HG02759 (cell line): ENCODE results near the gene OPN1MW3.
"Not testable (repeated sequence)": the region's sequence is repeated elsewhere in the genome, so short reads cannot be mapped to it uniquely, and the experiment has no call there.

Experiments used
- ATAC-seq: cut with Tn5 transposase; IDR thresholded peaks from one replicate; pipeline ENCODE4 v1.9.1; 2021; ENCODE audit warnings: mild to moderate bottlenecking, moderate library complexity; ENCODE audit not compliant: unreplicated experiment

OPN1MW3 gene

DNA sequence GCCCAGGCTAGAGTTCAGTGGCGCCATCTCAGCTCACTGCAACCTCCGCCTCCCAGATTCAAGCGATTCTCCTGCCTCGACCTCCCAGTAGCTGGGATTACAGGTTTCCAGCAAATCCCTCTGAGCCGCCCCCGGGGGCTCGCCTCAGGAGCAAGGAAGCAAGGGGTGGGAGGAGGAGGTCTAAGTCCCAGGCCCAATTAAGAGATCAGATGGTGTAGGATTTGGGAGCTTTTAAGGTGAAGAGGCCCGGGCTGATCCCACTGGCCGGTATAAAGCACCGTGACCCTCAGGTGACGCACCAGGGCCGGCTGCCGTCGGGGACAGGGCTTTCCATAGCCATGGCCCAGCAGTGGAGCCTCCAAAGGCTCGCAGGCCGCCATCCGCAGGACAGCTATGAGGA lies at the start of gene OPN1MW3:
Gene OPN1MW3 (plus strand): TSS at position 301 of the 400 bp plus-strand sequence. CDS start 38 bp downstream, at position 339.
- not testable (repeated sequence) for ATAC-seq

DNA sequence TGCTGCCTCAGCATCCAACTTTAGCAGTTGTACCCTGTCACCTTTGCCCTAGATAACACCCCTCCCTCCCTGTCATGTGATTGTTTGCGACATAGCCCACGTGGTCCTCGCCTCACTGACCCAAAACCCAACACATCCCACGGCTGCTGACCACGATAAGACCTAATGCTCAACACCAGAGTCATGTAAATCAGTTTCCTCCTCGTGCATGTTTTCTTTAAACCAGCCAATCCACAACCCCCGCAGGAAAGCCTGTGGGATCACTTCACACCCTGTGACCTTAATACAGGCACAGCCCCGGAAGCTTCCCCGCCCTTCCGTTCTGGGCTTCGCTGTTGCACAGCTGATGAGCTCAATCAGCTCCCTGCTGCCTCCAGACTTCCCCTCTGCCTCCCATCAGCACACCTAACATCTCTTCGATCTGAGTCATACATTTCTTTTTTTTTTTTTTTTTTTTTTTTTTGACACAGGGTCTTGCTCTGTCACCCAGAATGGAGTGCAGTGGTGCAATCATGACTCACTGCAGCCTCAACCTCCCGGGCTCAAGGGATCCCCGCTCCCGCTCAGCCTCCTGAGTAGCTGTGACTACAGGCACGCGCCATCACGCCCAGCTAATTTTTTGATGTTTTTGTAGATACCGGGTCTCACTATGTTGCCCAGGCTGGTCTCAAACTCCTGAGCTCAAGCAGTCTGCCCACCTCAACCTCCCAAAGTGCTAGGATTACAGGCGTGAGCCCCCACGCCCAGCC lies 47.5 kb upstream of the OPN1MW3 start:
- peak; percentile 58 for ATAC-seq

DNA sequence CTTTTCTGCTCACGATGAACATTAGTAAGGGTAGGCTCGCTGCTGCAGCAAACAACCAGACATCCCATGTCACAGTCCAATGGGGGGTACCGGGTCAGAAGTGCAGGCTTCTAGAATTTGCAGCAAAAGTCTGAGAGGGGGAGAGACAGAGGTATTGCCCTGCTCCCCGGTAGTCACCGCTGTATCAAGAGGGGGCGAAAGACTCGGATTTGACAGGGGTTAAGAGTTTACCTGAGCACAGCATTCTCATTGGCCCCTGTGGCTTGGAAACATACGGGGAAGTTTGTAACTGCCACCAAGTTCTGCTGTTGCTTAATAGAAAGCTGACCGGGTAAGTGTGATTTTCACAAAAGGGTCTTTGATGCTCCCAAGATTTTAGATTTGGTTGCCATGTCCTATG lies 46.3 kb upstream of the OPN1MW3 start:
- not testable (repeated sequence) for ATAC-seq

DNA sequence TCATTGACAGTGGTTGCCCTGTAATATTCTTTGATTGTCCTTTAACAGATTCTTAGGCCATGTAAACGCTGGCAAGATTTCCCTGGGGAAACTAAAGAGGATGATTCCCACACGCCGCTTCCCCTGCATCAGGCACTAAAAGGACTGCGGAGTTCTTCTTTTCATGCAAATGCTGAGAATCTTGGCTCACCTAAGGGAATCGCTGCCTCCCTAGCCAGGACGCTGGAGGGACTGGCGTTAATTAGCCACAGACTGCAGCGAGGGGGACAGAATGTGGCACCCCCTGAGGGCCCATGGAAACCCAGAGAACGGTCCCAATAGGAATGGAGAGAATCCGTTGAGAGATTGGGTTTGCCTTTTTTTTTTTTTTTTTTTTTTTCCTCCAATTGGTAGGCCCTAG lies 45.9 kb upstream of the OPN1MW3 start:
- not testable (repeated sequence) for ATAC-seq

DNA sequence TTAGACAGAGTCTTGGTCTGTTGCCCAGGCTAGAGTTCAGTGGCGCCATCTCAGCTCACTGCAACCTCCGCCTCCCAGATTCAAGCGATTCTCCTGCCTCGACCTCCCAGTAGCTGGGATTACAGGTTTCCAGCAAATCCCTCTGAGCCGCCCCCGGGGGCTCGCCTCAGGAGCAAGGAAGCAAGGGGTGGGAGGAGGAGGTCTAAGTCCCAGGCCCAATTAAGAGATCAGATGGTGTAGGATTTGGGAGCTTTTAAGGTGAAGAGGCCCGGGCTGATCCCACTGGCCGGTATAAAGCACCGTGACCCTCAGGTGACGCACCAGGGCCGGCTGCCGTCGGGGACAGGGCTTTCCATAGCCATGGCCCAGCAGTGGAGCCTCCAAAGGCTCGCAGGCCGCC lies 37.9 kb upstream of the OPN1MW3 start, which contains the start of gene OPN1MW2:
Gene OPN1MW2 (plus strand): TSS at position 301 of the 400 bp plus-strand sequence. CDS start 60 bp downstream, at position 361.
- ATAC-seq: not testable (repeated sequence)

DNA sequence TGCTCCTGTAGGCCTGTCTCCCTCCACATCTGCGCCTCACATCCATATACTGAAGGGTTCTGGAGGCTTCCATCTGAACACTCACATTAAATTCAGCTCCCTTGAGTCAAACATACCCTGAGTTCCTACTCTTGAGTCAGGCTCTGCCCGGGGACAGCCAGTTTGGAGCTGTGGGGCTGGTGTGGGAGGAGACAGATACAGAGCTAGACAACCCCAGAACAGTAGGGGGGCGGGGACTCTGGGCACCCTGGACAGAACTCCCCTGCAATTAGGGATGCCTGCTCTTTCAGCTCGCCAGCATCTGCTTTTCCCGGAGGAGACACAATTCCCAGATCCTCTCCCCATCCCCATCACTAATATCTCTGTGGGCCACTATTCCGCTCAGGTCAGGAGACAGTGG lies 32.1 kb upstream of the OPN1MW3 start:
- ATAC-seq: not testable (repeated sequence)

DNA sequence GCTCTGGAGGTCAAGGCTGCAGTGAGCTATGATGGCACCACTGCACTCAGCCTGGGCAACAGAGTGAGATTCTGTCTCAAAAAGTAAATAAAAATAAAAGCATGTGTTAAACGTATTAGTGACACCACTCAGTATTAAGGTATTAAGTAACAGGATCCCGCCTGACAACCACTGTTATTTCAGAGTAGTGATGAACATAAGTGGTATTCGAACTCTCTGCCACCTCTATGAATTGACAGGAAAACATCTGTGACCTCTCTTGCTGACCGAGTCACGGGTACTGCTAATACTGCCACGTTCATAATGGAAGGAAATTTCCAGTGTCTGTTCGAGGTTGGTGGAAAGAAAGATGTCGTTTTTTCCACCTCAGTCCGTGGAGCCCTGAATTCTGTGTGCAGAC lies 30.7 kb upstream of the OPN1MW3 start:
- not testable (repeated sequence) for ATAC-seq

DNA sequence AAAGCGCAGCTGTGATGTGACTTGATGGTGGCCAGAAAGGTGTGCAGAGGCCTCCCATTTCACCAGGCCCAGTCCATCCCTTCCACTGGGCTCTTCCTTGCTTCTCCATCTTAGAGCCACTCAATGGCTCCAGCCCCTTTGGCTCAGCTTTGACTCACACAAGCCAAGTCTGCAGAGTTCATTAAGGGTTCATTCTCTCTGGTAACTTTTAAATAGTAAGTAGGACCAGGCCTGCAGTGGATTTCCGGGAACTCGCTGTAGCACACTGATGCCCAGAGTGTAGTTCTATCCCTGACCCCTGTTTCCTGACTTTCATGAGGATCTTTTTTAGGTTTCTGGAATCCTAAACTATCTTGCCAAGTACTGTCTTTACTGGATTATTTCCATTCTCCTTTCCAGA lies 25.9 kb upstream of the OPN1MW3 start:
- ATAC-seq: not testable (repeated sequence)

DNA sequence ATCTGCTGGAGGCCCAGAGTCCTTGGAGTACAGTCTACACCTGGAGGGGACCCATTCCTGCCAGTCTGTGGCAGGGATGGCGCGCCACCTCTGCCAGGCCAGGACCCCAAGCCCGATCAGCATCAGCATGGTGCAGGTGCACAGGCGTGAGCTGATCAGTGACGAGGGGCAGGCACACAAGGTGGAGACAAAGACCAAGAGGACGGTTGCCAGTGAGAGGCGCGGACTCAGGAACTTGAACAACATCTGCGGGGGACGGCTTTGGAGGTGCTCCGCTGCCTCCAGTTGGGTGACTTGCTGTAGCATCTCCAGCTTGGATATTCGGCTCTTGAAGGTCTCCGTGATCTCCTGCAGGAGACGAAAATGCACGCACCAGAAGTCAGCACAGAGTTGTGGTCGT lies 23.8 kb upstream of the OPN1MW3 start:
- not testable (repeated sequence) for ATAC-seq

DNA sequence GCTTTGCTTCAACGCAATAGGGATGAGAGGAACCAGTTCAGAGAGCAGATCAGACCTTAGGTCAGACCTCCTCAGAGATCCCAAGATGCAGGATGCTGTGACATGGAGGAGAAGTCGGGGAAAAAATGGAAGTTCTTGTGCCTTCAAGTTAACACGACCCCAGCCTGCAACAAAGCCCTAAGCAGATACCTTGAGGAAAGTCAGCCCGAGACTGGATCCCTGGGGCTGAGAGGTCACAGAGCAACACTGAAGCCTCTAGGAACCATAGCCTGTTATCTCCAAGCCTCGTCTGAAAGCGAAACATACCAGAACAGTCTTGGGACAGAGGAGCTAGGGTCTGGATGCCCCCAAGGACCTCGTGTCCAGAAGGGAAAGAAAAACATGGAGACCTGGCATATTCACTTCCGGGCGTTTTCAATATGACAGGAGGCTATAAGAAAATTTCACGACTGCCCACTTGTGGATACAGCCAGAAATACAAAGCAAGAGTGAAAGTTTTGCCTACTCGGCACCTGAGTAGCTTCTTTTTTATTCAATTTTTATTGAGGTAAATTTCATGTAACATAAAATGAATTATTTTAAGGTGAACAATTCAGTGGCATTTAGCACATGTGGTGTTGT lies 18.3 kb upstream of the OPN1MW3 start:
- not testable (repeated sequence) for ATAC-seq

DNA sequence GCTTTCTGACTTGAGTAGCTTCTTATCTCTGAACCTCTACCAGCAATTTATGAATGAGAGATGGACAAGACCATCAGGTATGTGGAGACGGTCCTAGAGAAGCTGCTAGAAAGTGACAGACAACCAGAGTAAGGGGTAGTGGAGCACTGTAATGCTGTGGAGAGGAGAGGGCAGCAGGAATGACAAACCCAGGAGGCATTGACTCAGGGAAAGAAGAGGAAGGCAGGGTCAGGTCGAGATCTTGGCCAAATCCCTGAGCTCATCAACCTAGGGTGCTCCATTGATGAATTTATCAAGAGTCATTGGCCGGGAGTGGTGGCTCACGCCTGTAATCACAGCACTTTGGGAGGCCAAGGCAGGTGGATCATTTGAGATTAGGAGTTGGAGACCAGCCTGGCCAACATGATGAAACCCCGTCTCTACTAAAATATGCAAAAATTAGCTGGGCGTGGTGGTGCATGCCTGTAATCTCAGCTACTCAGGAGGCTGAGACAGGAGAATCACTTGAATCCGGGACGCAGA lies 17.3 kb upstream of the OPN1MW3 start:
- not testable (repeated sequence) for ATAC-seq

DNA sequence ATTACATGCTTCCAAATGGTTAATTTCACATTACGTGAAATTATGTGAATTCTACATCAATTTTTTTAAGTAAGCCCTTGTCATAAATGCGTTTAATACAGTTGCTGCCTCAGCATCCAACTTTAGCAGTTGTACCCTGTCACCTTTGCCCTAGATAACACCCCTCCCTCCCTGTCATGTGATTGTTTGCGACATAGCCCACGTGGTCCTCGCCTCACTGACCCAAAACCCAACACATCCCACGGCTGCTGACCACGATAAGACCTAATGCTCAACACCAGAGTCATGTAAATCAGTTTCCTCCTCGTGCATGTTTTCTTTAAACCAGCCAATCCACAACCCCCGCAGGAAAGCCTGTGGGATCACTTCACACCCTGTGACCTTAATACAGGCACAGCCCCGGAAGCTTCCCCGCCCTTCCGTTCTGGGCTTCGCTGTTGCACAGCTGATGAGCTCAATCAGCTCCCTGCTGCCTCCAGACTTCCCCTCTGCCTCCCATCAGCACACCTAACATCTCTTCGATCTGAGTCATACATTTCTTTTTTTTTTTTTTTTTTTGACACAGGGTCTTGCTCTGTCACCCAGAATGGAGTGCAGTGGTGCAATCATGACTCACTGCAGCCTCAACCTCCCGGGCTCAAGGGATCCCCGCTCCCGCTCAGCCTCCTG lies 9.9 kb upstream of the OPN1MW3 start:
- not testable (repeated sequence) for ATAC-seq

DNA sequence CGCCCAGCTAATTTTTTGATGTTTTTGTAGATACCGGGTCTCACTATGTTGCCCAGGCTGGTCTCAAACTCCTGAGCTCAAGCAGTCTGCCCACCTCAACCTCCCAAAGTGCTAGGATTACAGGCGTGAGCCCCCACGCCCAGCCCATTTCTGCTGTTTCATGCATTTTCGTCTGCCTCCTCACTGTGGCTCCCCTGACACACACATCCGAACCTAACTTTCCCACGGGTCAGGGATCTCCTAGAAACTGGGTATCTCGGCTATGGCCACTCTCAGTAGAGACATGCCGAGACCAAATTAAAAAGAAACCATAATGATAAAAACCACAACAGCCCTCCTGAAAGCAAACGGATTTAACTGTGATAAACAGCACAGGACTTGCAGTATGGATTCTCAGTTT lies 9.3 kb upstream of the OPN1MW3 start:
- not testable (repeated sequence) for ATAC-seq

DNA sequence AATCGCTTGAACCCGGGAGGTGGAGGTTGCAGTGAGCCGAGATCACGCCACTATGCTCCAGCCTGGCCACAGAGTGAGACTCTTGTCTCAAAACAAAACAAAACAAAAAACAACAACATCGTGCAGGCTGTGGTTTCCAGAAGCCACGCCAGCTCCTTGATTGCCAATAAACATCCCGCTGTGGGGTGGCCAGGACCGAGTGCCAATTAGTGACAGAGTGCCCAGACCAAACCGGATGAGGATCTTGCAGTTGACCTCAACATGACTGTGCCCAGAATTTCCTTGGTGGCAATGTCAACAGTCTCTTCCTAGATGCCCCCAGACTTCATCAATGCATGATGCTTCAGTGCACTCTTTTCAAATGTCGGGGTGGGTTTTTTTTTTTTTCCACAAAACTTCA lies 1.3 kb downstream of the OPN1MW3 start:
- ATAC-seq: not testable (repeated sequence)

DNA sequence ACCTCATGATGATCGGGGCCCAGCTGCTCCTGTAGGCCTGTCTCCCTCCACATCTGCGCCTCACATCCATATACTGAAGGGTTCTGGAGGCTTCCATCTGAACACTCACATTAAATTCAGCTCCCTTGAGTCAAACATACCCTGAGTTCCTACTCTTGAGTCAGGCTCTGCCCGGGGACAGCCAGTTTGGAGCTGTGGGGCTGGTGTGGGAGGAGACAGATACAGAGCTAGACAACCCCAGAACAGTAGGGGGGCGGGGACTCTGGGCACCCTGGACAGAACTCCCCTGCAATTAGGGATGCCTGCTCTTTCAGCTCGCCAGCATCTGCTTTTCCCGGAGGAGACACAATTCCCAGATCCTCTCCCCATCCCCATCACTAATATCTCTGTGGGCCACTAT lies 5.7 kb downstream of the OPN1MW3 start:
- ATAC-seq: not testable (repeated sequence)

DNA sequence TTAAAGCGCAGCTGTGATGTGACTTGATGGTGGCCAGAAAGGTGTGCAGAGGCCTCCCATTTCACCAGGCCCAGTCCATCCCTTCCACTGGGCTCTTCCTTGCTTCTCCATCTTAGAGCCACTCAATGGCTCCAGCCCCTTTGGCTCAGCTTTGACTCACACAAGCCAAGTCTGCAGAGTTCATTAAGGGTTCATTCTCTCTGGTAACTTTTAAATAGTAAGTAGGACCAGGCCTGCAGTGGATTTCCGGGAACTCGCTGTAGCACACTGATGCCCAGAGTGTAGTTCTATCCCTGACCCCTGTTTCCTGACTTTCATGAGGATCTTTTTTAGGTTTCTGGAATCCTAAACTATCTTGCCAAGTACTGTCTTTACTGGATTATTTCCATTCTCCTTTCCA lies 11.9 kb downstream of the OPN1MW3 start:
- ATAC-seq: not testable (repeated sequence)

DNA sequence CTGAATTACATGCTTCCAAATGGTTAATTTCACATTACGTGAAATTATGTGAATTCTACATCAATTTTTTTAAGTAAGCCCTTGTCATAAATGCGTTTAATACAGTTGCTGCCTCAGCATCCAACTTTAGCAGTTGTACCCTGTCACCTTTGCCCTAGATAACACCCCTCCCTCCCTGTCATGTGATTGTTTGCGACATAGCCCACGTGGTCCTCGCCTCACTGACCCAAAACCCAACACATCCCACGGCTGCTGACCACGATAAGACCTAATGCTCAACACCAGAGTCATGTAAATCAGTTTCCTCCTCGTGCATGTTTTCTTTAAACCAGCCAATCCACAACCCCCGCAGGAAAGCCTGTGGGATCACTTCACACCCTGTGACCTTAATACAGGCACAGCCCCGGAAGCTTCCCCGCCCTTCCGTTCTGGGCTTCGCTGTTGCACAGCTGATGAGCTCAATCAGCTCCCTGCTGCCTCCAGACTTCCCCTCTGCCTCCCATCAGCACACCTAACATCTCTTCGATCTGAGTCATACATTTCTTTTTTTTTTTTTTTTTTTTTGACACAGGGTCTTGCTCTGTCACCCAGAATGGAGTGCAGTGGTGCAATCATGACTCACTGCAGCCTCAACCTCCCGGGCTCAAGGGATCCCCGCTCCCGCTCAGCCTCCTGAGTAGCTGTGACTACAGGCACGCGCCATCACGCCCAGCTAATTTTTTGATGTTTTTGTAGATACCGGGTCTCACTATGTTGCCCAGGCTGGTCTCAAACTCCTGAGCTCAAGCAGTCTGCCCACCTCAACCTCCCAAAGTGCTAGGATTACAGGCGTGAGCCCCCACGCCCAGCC lies 27.3 kb downstream of the OPN1MW3 start:
- not testable (repeated sequence) for ATAC-seq

DNA sequence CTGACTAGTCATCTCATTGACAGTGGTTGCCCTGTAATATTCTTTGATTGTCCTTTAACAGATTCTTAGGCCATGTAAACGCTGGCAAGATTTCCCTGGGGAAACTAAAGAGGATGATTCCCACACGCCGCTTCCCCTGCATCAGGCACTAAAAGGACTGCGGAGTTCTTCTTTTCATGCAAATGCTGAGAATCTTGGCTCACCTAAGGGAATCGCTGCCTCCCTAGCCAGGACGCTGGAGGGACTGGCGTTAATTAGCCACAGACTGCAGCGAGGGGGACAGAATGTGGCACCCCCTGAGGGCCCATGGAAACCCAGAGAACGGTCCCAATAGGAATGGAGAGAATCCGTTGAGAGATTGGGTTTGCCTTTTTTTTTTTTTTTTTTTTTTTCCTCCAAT lies 29.0 kb downstream of the OPN1MW3 start:
- not testable (repeated sequence) for ATAC-seq

DNA sequence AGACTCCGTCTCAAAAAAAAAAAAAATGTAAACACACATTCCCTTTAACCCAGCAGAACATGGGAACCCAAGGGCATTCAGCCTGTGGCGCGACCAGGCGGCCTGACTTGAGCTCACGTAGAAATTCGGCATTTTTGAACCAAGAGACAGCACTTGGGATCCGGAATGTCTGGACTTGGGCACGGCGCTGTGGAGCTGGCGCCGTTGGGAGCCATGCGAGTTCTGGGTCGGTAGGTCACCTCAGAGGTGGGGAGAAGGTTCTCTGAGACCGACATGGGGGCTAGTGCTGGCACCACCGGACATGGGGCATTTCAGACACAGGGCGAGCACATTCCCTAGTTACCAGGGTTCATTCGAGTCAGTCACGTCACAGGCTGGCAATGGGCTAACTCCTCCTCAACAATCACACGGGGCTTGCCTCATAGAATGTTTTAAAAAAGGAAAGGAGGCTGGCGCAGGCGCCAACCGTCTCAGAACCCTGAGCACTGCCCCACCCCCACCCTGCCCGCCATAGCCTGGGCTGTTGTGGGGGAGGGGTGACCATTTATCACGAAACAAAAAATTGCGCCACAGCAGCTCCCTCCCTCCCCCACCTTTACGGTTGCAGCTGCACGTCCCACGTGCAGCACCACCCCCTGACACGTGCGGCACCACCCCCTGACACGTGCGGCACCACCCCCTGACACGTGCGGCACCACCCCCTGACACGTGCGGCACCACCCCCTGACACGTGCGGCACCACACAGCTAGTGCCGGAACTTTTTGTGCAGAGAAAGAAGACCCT lies 37.6 kb downstream of the OPN1MW3 start, which contains the start of gene TEX28:
Gene TEX28 (minus strand): TSS at position 334 of the 784 bp plus-strand sequence. CDS start 3,007 bp downstream, outside the sequence.
- no peak for ATAC-seq
